Measurements from ENCODE around the gene ZNF436. TPM values are rescaled to one million over a fixed set of nuclear protein-coding genes. Genes with fewer than 3 reads are reported as not detected.
A peak's percentile ranks its signal among the peaks of the same experiment; 100 is the strongest.

ZNF436 gene
- total RNA-seq, 3 donors from 2014 or later, result 3.1 to 4.7 (median 4.3) TPM

DNA sequence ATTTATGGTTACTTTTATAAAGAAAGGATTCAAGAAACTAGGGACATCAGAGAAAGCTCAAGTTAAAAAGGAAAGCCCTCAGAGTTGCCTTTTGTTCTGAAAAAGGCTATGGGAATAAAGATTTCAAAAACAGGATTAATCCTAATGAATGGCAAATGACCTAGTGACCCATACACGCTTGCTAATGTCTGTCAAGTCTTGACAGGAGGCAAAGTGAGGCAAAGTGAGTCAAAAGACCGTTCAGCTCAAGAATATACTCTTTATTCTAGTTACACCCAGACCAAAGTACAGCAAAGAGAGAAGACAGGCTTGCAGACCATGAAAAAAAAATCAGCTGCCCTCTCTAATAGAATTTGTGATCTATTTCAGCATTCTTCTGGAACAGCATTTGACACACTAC is 3.5 kb downstream of the ZNF436 start:
- H3K4me3 Mint-ChIP-seq, result peak overlapping the region; percentile 92
- DNase-seq (no peak), ATAC-seq (no peak)
- peaks cover 29% of the 10 kb centered on the region for H3K4me1 Mint-ChIP-seq (ENCODE audit: low read depth)
- peaks cover 31% of the 10 kb centered on the region for H3K36me3 Mint-ChIP-seq (ENCODE audit: insufficient read depth)
- H3K27me3 Mint-ChIP-seq (ENCODE audit: low read depth), result no peaks in the 10 kb centered on the region
- H3K9me3 Mint-ChIP-seq, result peaks cover 13% of the 10 kb centered on the region

DNA sequence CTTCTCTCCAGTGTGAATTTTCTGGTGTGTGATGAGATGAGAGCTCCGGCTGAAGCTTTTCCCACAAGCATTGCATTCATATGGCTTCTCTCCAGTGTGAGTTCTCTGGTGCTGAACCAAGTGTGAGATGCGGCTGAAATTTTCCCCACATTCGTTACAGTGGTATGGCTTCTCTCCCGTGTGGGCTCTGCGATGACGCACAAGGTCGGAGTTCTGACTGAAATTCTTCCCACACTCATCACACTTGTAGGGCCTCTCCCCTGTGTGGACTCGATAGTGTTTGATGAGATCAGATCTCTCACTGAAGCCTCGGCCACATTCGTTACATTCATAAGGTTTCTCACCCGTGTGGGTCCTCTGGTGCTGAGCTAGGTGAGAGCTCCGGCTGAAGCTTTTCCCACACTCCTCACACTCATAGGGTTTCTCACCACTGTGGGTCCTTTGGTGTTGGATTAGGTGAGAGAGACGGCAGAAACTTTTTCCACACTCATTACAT is 7.4 kb downstream of the ZNF436 start:
- H3K36me3 Mint-ChIP-seq (ENCODE audit: insufficient read depth), result peaks cover 49% of the 10 kb centered on the region
- DNase-seq (no peak), ATAC-seq (no peak)
- H3K4me1 Mint-ChIP-seq (ENCODE audit: low read depth), result peaks cover 14% of the 10 kb centered on the region
- peaks cover 38% of the 10 kb centered on the region for H3K9me3 Mint-ChIP-seq
- no peak overlapping the region for H3K4me3 Mint-ChIP-seq
- no peaks in the 10 kb centered on the region for H3K27me3 Mint-ChIP-seq (ENCODE audit: low read depth)

DNA sequence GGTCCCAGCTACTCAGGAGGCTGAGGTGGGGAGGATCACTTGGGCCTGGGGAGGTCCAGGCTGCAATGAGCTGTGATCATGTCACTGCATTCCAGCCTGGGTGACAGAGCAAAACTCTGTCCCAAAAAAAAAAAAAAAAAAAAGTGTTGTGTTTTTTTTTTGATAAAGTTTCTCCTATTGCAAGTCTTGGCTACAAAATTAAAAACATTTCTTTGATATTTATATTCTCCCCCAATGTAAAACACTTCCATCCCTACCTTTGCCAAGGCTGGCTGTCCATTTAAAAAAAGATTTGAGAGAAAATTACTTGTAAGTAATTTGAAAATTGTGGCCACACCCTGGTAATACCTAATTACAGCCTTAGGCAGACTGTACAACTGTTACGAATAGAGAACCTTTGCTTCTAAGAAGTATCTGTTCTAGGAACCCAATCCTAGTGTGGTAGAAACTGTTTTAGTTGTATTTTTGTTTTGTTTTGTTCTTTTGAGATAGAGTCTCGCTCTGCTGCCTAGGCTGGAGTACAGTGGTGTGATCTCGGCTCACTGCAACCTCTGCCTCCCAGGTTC is 11.2 kb downstream of the ZNF436 start:
- DNase-seq, result no peak
- Mint-ChIP-seq H3K9me3 (peaks cover 38% of the 10 kb centered on the region), H3K4me3 (no peak overlapping the region), H3K27me3 (ENCODE audit: low read depth) (no peaks in the 10 kb centered on the region), H3K36me3 (ENCODE audit: insufficient read depth) (peaks cover 40% of the 10 kb centered on the region), H3K4me1 (ENCODE audit: low read depth) (peaks cover 4% of the 10 kb centered on the region)
- no peak for ATAC-seq

DNA sequence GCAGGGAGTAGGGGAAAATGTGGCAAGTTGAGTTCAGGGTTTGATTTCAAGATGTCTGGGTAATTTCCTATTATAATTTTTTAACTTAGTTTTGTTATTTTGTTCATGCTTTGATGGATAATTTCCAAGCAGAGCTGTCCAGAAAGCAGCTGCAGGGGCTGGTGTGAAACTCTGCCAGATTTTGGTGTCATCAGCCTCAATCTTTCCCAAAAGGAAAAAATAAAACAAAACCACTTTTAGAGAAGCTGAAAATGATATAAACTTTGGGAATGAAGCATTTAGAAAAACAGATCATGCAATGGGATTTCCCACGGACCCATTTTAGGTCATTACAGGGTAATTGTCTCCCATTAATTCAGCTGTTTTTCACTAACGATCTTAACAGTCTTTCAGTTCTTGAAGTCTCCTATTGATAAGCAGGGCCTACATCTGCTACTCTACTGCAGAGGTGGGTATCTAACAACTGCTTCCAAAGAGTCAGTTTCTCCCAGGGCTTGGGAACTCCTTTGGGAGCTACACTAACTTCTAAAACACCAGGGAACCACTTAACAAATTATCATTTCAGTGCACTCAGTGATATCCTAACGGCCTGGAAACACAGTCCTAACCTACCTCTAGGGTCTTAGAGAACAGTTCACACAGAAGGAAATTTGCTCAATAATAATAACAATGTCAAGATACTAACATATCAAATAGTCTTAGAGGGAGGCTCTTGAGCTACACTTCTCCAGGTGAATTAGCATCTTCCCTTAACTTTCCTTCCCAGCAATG is 12.3 kb downstream of the ZNF436 start:
- peaks cover 31% of the 10 kb centered on the region for H3K36me3 Mint-ChIP-seq (ENCODE audit: insufficient read depth)

DNA sequence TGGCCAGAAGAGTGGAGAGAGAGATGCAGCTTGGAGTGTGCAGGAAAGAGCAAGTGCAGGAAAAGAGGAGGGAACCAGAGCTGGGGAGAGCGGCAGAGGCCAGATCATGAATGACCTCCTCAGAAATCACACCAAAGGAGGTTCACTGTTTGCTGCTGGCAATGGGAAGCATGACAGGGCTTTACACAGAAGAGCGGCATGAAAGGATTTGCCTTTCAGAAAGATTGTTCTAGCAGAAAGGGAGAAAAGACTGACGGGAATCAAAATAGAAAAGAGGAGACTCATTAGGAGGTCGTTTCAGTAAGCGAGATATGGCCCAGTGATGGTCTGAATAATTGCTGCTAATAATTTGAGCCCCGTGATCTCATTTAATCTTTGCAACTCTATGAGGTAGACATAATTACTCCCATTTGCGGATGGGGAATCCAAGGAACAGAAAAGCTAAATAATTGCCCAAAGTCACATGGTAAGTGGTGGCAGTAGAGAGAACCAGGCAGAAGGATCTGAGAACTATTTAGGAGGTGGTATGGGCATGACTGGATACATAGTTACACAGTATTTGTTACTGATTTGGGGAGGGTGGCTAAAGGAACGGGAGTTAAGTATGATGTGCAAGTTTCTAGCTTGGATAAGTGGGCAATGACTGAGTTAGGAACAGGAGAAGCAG is 13.0 kb downstream of the ZNF436 start:
- peaks cover 4% of the 10 kb centered on the region for H3K4me1 Mint-ChIP-seq (ENCODE audit: low read depth)
- DNase-seq (no peak), ATAC-seq (no peak)
- peaks cover 26% of the 10 kb centered on the region for H3K9me3 Mint-ChIP-seq
- no peaks in the 10 kb centered on the region for H3K27me3 Mint-ChIP-seq (ENCODE audit: low read depth)
- H3K36me3 Mint-ChIP-seq (ENCODE audit: insufficient read depth), result peaks cover 24% of the 10 kb centered on the region
- H3K4me3 Mint-ChIP-seq, result no peak overlapping the region

More for the DNA sequence above, 12.3 kb downstream of the ZNF436 start:
- H3K4me1 Mint-ChIP-seq (ENCODE audit: low read depth), result peaks cover 4% of the 10 kb centered on the region
- H3K9me3 Mint-ChIP-seq, result peaks cover 31% of the 10 kb centered on the region
- H3K27me3 Mint-ChIP-seq (ENCODE audit: low read depth), result no peaks in the 10 kb centered on the region
- ATAC-seq (no peak), DNase-seq (no peak)
- no peak overlapping the region for H3K4me3 Mint-ChIP-seq

DNA sequence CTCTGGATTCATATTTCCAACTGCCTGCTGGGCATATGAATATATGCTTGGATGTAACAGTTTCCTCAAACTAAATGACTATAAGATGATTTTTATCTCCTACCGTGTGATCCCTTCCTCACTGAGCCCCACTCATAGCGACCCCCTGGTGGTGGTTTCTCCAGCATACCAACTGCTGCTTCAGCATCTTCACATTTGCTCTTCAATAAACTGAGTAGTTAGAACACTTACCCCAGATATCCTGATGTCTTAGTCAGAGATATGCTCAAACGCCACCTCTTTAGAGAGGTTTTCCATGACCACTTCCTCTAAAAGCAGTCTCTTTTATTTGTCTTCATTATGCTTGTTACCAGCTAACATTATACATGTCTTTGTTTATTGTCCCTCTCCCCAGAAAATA is 15.4 kb downstream of the ZNF436 start:
- peaks cover 4% of the 10 kb centered on the region for H3K4me1 Mint-ChIP-seq (ENCODE audit: low read depth)
- H3K27me3 Mint-ChIP-seq (ENCODE audit: low read depth), result no peaks in the 10 kb centered on the region
- peaks cover 7% of the 10 kb centered on the region for H3K36me3 Mint-ChIP-seq (ENCODE audit: insufficient read depth)
- DNase-seq, result no peak
- H3K9me3 Mint-ChIP-seq, result peaks cover 9% of the 10 kb centered on the region
- H3K4me3 Mint-ChIP-seq, result no peak overlapping the region
- no peak for ATAC-seq

DNA sequence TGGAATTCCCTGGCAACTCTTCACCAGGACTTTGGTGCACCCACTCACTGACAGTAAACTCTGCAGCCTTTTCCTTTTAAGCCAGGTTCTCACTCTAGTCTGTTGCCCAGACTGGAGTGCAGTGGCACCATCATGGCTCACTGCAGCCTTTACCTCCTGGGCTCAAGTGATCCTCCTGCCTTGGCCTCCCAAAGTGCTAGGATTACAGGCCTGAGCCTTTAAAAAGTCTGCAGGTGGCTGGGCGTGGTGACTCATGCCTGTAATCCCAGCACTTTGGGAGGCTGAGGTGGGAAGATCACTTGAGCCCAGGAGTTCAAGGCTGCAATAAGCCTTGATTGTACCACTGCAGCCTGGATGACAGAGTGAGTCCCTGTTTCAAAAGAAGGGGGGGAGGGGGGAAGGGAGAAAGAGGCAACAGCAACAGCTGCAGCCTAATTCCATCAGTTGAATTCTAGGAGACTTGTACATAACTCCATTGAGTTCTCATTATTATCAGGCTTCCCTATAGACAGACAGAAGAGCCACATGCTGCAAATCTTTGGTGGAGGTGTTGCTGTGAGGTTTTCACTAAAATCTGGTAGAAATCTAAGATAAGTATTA is 17.4 kb downstream of the ZNF436 start:
- no peak for DNase-seq
- Mint-ChIP-seq H3K9me3 (no peaks in the 10 kb centered on the region), H3K36me3 (ENCODE audit: insufficient read depth) (peaks cover 3% of the 10 kb centered on the region), H3K27me3 (ENCODE audit: low read depth) (no peaks in the 10 kb centered on the region), H3K4me1 (ENCODE audit: low read depth) (peaks cover 4% of the 10 kb centered on the region), H3K4me3 (no peak overlapping the region)
- ATAC-seq, result no peak

DNA sequence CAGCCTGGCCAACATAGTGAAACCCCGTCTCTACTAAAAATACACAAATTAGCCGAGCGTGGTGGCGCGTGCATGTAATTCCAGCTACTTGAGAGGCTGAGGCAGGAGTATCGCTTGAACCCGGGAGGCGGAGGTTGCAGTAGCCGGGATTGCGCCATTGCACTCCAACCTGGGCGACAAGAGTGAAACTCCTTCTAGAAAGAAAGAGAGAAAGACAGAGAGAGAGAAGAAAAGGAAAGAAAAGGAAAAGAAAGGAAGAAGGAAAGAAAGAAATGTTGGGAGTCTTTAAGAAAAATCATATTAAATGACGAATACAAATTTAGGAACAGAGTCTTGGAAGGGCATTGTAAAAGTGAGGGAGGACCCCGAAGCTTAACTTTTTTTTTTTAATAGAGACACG is 23.7 kb downstream of the ZNF436 start:
- Mint-ChIP-seq H3K4me3 (peak overlapping the region; percentile 35), H3K27me3 (ENCODE audit: low read depth) (no peaks in the 10 kb centered on the region), H3K4me1 (ENCODE audit: low read depth) (peaks cover 25% of the 10 kb centered on the region), H3K36me3 (ENCODE audit: insufficient read depth) (peaks cover 6% of the 10 kb centered on the region), H3K9me3 (no peaks in the 10 kb centered on the region)
- DNase-seq (no peak), ATAC-seq (no peak)

DNA sequence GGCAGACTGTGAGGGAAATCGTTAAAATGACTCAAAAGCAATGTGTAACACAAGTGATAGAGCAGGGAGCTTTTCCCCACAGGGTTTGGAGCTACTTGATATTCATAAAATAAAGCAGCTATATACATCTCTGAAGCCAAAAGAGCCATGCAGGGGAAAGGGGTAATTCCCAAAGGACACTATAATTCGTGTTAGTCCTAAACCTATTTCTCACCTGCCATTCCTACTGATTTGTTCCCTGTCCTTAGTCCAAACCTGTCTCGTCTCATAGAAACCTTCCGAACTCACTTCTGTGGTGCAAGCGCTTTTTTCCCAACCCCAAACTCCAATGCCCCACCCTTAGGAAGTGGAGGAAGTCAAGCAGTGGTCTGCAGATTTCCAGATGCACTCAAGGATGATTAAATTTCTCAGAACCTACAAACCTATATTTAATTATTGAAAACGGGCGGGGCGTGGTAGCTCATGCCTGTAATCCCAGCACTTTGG is 24.6 kb downstream of the ZNF436 start:
- H3K4me1 Mint-ChIP-seq (ENCODE audit: low read depth), result peaks cover 34% of the 10 kb centered on the region
- DNase-seq, result no peak
- no peaks in the 10 kb centered on the region for H3K9me3 Mint-ChIP-seq
- H3K36me3 Mint-ChIP-seq (ENCODE audit: insufficient read depth), result peaks cover 9% of the 10 kb centered on the region
- H3K4me3 Mint-ChIP-seq, result peak overlapping the region; percentile 90
- no peaks in the 10 kb centered on the region for H3K27me3 Mint-ChIP-seq (ENCODE audit: low read depth)
- ATAC-seq, result peak; percentile 5 to 8

DNA sequence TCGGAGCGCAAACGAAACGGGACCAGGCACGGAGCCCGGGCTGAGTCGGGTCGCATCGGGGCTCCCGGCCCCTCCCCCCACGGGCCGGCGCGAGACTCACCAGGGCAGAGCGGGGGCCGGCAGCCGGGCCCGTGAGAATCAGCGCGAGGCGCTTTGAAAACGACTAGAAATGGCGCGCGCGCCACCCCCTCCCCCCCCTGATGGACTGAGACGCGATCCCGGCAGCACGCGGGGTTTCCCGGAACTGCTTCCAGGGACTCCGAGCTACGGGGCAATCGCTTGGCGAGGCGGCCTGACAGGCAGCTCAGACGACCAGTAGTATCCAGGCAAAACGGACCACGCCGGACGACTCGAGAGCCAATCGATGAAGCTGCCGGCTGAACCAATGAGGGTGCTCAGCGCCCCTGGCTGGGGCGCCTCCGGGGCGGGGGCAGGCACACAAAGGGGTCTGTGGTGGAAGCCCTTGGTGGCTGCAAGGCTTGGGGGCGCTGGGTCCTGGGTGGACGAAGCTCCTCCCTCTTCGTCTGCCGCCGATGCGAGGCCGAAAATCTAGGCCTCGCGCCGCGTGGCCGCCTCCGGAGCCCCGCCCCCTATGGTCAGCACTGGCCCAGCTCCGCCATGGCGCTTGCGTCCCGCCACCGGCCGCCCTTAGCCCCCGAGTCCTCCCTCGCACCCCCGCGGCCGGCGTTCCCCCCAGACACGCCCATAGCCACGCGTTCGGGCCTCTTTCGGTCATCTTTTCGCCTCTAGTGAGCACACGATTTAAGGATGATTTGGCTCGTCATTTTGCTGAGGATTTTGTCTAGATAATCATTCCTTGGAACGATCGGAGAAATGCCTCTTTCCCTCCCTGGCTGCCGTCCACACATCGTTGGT is 25.3 kb downstream of the ZNF436 start, which contains the start of gene HNRNPR:
Gene HNRNPR, minus strand, starts transcription at position 174 of the 876 bp plus-strand sequence. CDS start 3,276 bp downstream, outside the sequence.
- H3K4me3 Mint-ChIP-seq, result peak within 1 kb of the TSS; percentile 90
- H3K36me3 Mint-ChIP-seq (ENCODE audit: insufficient read depth), result peaks cover 11% of the 10 kb centered on the region
- H3K4me1 Mint-ChIP-seq (ENCODE audit: low read depth), result peaks cover 40% of the 10 kb centered on the region
- H3K9me3 Mint-ChIP-seq, result no peaks in the 10 kb centered on the region
- H3K27me3 Mint-ChIP-seq (ENCODE audit: low read depth), result no peaks in the 10 kb centered on the region
- ATAC-seq (peak; percentile 96 to 97), DNase-seq (peak; percentile 98)

DNA sequence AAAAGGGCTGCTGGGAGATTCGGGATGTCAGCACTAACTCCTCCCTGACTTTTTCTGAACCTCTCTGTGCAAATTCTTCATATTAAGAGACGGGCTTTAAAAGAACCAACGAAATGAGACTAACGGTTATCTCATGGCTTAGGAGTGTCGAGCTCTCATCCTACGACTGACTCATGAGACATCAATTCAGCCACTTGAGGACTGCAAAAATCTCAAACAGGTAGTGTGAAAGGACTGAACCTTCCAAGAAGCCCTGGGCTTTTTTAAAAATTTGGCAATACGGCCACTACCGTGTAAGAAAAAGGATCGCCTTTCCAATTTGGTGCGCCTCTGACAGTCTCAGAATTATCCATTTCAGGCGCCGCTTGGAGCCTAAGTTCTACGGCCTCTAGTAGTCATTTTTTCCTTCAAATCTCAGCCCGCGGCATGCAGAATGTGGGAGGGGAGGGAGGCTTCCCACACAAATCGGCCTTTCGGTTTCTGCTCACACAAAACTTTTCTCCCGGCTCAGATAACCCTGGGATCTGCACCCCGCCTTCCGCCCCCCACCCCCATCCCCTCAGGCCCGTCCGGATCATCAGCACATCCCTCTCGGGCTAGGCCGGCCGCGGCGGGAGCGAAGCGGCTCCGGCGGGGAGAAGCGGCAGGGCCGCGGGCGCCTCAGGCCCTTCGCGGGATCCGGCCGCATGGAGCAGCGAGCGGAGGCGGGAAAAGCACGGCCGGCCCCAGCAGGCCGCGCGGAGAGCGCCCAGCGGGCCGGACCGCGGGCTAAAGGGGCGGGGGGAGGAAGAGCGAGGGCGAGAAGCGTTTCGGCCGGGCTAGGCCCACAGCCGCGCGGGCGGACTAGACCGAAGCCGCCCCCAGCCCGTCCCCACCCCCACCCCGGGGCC is 26.2 kb downstream of the ZNF436 start:
- ATAC-seq (peak; percentile 13 to 24), DNase-seq (peak; percentile 54)
- Mint-ChIP-seq H3K36me3 (ENCODE audit: insufficient read depth) (peaks cover 14% of the 10 kb centered on the region), H3K9me3 (no peaks in the 10 kb centered on the region), H3K4me3 (peak overlapping the region; percentile 90), H3K27me3 (ENCODE audit: low read depth) (no peaks in the 10 kb centered on the region), H3K4me1 (ENCODE audit: low read depth) (peaks cover 49% of the 10 kb centered on the region)

DNA sequence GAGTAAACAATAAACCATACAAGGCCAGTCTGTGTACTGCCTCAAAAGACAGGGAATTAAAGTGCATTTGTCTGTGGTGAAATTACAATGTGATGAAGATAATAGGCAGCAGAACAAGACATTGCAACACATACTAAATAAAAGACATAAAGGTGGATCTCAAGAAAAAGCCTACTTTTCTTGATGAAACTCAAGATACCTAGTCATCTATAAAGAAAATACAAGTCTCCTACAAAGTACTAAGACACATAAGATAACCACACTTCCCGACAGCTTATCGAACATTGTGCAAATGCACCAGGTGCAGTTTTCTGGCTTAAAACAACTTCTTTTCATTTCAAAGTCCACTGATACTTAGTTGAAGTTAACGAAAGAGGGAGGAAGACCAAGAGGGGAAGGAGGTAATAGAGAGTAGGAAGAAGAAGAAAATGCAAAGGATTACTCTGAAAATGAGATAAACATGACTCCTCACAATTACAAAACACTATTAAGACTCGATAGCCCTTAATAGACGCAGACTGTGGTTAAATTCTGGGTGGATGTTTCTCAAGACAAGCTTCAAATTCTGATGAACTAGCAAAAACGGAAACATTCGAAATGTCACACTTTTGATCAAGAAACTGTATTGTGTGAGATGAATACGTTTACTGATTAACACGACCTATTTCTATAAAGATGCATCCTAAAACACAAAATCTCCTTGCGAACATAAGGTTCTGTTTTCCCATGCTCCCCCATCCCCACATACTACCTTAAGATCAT is 27.5 kb downstream of the ZNF436 start:
- Mint-ChIP-seq H3K4me3 (peak overlapping the region; percentile 90), H3K4me1 (ENCODE audit: low read depth) (peaks cover 58% of the 10 kb centered on the region), H3K9me3 (no peaks in the 10 kb centered on the region), H3K36me3 (ENCODE audit: insufficient read depth) (peaks cover 22% of the 10 kb centered on the region), H3K27me3 (ENCODE audit: low read depth) (no peaks in the 10 kb centered on the region)
- no peak for ATAC-seq
- no peak for DNase-seq
